ENCODE results near the gene ZNF23. TPM values are rescaled to one million over a fixed set of nuclear protein-coding genes. Genes with fewer than 3 reads are reported as not detected.

Gene ZNF23
- 7.7 and 9.9 TPM in 2 replicates for total RNA-seq (ENCODE audit: low replicate concordance)

DNA sequence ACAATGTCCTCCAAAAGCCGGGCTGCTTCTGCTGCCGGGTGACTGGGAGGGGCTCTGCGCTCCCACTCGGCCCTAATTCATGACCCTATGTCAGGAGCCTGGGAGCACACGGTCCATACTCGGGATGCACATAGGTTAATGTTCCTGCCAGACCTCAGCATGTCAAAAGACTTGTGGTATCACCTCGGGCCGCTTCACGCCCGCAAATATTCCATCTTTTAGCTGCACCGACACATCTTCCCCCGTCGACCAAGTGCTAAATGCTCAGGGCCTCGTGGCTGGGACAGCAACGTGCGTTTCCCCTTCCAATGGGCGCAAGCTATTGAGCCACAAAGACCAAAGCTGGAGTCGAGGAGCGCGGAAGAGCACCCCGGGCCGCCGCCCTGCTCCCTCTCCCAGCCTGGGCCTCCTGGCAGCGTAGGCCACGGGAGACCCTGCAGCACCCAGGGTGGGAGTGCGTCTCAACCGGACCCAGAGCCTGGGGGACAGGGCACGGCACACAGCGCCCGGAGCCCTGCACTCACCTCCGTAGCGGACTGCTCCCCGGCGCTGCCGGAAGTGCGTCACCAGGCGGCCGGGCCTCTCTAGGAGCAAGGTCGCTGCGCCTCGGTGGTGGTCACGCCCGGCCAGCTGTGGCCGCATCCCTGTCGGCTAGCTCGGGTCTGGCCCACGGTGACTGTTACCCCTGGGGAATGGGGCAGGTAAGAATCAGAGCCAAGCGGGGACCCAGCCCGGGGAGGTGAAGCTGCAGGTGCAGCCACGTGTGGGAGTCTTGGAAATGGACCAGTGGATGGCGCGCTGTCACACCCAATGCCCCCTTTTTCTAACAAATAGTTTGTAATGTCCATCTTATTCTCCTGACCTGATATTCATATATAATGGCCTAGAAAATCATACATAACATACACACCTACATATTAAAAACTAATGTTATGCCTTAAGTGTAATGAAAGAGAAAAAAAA is at the start of gene ZNF23:
TSS of gene ZNF23 (minus strand) at position 562 of the 963 bp plus-strand sequence. CDS start 5,451 bp downstream, outside the sequence.

DNA sequence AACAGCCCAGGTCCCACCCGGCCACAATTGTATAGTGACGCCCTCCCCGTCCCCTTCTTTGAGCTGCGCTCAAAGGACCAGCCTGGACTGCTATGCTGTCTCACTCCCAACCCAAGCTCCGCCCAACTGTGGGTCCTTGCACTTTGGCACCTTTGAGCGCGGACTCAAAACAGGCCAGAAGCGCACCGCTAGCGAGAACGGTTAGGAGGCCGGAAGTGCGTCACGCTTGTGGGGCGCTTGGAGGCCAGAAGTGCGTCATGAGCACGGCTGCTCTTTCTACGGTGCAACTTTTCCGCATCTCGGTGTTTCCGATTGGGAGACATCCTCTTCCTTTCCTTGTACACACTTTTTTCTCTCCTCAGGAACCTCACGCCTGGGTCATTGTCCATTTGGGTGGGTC is 27.1 kb upstream of the ZNF23 start, which contains the start of gene ZNF19:
TSS of gene ZNF19 (minus strand) at position 203 of the 400 bp plus-strand sequence. CDS start 7,210 bp downstream, outside the sequence.

DNA sequence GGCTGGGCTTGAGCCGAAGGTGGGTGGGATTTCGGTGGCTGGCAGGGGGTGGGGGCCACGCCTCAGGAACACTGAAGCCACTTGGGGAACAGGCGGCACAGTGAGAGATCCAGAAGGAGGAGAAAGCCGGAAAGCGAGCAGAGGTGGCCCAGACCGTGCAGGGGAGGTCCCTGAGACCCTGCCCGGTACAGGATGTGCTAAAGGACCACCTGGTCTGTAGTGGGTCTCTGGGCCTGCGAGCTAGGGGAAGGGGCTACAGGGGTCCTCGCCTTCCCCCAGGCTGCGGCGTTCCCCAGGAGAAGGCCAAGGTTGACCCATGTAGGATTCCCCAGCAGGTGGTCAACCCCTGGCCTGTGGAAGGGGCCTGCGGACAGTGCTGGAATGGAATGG is 20.0 kb downstream of the ZNF23 start, which contains the start of gene TLE7:
TSS of gene TLE7 (minus strand) at position 4 of the 390 bp plus-strand sequence. CDS start 8,730 bp downstream, outside the sequence.

Other genes with a start within 250 kb of the ZNF23 start
- 0.08 and 0.12 TPM in 2 replicates for gene HYDIN, start 231.5 kb downstream of the ZNF23 start, total RNA-seq (ENCODE audit: low replicate concordance)
- gene CMTR2, start 172.8 kb downstream of the ZNF23 start, total RNA-seq (ENCODE audit: low replicate concordance), result 10.4 and 19.5 TPM in 2 replicates
- 0.08 TPM in 1 of 2 replicates, not detected in the other for gene CALB2, start 103.5 kb downstream of the ZNF23 start, total RNA-seq (ENCODE audit: low replicate concordance)
- not detected in 2 replicates for gene TLE7, start 20.2 kb downstream of the ZNF23 start, total RNA-seq (ENCODE audit: low replicate concordance)
- gene ZNF19, start 27.1 kb upstream of the ZNF23 start, total RNA-seq (ENCODE audit: low replicate concordance), result 1.5 and 1.6 TPM in 2 replicates
- gene CHST4, start 64.2 kb upstream of the ZNF23 start, total RNA-seq (ENCODE audit: low replicate concordance), result not detected in 2 replicates
- gene TAT, start 114.8 kb upstream of the ZNF23 start, total RNA-seq (ENCODE audit: low replicate concordance), result not detected in 2 replicates
- gene MARVELD3, start 163.9 kb upstream of the ZNF23 start, total RNA-seq (ENCODE audit: low replicate concordance), result not detected in 2 replicates